GM23338 (cell line): ENCODE data around the gene NEIL3. TPM values are rescaled to one million over a fixed set of nuclear protein-coding genes. Genes with fewer than 3 reads are reported as not detected.

Source experiments
- ATAC-seq: fragments of 200-7000 bp; cut with Tn5 transposase; 3 replicates; pipeline ENCODE4 v1.9.1; 2020
- DNase-seq: peaks from one replicate; pipeline ENCODE4 v3.0.0-alpha.2; 2015; ENCODE audit warnings: low spot score
- H2AFZ ChIP-seq: fragments of 200-600 bp; sonication (generic); 2 replicates; pipeline ENCODE4 v1.8.0; 2016; ENCODE audit warnings: antibody characterized with exemption, mild to moderate bottlenecking, moderate library complexity
- H3F3A ChIP-seq: fragments of 200-600 bp; sonication (generic); replicated peaks from 2 replicates; pipeline ENCODE4 v1.8.0; 2017; ENCODE audit warnings: antibody characterized with exemption, mixed run types, low read depth
- H3K27ac ChIP-seq: fragments of 200-600 bp; sonication (generic); 2 replicates; pipeline ENCODE4 v1.6.1; 2016; ENCODE audit warnings: low read depth
- H3K27me3 ChIP-seq: fragments of 200-600 bp; sonication (generic); 2 replicates; pipeline ENCODE4 v1.8.0; 2016; ENCODE audit warnings: mild to moderate bottlenecking, mixed run types, moderate library complexity; ENCODE audit not compliant: insufficient read depth
- H3K36me3 ChIP-seq: fragments of 200-600 bp; sonication (generic); 2 replicates; pipeline ENCODE4 v1.8.0; 2016; ENCODE audit warnings: mild to moderate bottlenecking; ENCODE audit not compliant: insufficient read depth
- H3K4me1 ChIP-seq: fragments of 200-600 bp; sonication (generic); 2 replicates; pipeline ENCODE4 v1.8.0; 2016; ENCODE audit warnings: mild to moderate bottlenecking, moderate library complexity; ENCODE audit not compliant: insufficient read depth
- H3K4me2 ChIP-seq: fragments of 200-600 bp; sonication (generic); 2 replicates; pipeline ENCODE4 v1.7.1; 2017; ENCODE audit warnings: mixed run types
- H3K4me3 ChIP-seq: fragments of 200-600 bp; sonication (generic); 2 replicates; pipeline ENCODE4 v1.6.1; 2016; ENCODE audit warnings: mixed run types
- H3K79me2 ChIP-seq: fragments of 200-600 bp; sonication (generic); replicated peaks from 2 replicates; pipeline ENCODE4 v1.8.0; 2017; ENCODE audit warnings: mild to moderate bottlenecking; ENCODE audit not compliant: insufficient read depth
- H3K9me2 ChIP-seq: fragments of 200-600 bp; sonication (generic); 2 replicates; pipeline ENCODE4 v1.8.0; 2017; ENCODE audit not compliant: insufficient read depth
- H4K20me1 ChIP-seq: fragments of 200-600 bp; sonication (generic); replicated peaks from 2 replicates; pipeline ENCODE4 v1.8.0; 2017; ENCODE audit warnings: mild to moderate bottlenecking; ENCODE audit not compliant: insufficient read depth
- H3K27ac Mint-ChIP-seq: 2 replicates; pipeline ENCODE4 v1.8.0; 2020; ENCODE audit warnings: inconsistent platforms, mild to moderate bottlenecking, moderate library complexity, mixed read lengths
- H3K27me3 Mint-ChIP-seq: 3 replicates; pipeline ENCODE4 v1.8.0; 2022; ENCODE audit warnings: low read depth, mild to moderate bottlenecking, moderate library complexity, mixed read lengths, inconsistent platforms; ENCODE audit not compliant: insufficient read depth, poor library complexity
- H3K36me3 Mint-ChIP-seq: 3 replicates; pipeline ENCODE4 v1.8.0; 2021; ENCODE audit warnings: low read depth, mild to moderate bottlenecking, inconsistent platforms, moderate library complexity, mixed read lengths
- H3K4me1 Mint-ChIP-seq: 3 replicates; pipeline ENCODE4 v1.8.0; 2020; ENCODE audit warnings: mild to moderate bottlenecking, inconsistent platforms, mixed read lengths
- H3K4me3 Mint-ChIP-seq: 3 replicates; pipeline ENCODE4 v1.8.0; 2021; ENCODE audit warnings: moderate library complexity, mild to moderate bottlenecking, inconsistent platforms, mixed read lengths
- H3K9me3 Mint-ChIP-seq: 3 replicates; pipeline ENCODE4 v1.8.0; 2020; ENCODE audit warnings: moderate library complexity, mild to moderate bottlenecking, inconsistent platforms, mixed read lengths
- CREB1 ChIP-seq: fragments of 250-450 bp; sonication (Bioruptor Pico); IDR thresholded peaks from 2 replicates; pipeline ENCODE4 v1.5.0; 2020; ENCODE audit warnings: low read depth, mild to moderate bottlenecking, moderate library complexity
- EZH2 ChIP-seq: fragments of 200-600 bp; sonication (generic); IDR thresholded peaks from one replicate; pipeline ENCODE4 v1.8.0; 2017; ENCODE audit warnings: antibody characterized with exemption, mild to moderate bottlenecking, low read depth; ENCODE audit not compliant: unreplicated experiment
- EZH2phosphoT487 ChIP-seq: fragments of 200-600 bp; sonication (generic); IDR thresholded peaks from one replicate; pipeline ENCODE4 v1.8.1; 2018; ENCODE audit warnings: antibody characterized with exemption; ENCODE audit not compliant: unreplicated experiment
- JUNB ChIP-seq: IDR thresholded peaks from one replicate; pipeline ENCODE4 v1.6.1; 2016; ENCODE audit warnings: antibody characterized with exemption; ENCODE audit not compliant: unreplicated experiment
- NANOG ChIP-seq: IDR thresholded peaks from 2 replicates; pipeline ENCODE4 v1.6.1; 2016; ENCODE audit warnings: antibody characterized with exemption, borderline replicate concordance
- STAT1 ChIP-seq: IDR thresholded peaks from one replicate; pipeline ENCODE4 v1.6.1; 2016; ENCODE audit warnings: antibody characterized with exemption; ENCODE audit not compliant: unreplicated experiment
- ZNF114 ChIP-seq: fragments of 250-450 bp; sonication (Bioruptor Pico); IDR thresholded peaks from 2 replicates; pipeline ENCODE4 v1.5.0; 2020; ENCODE audit warnings: mild to moderate bottlenecking, moderate library complexity
- ZNF331 ChIP-seq: fragments of 250-450 bp; sonication (Bioruptor Pico); IDR thresholded peaks from 2 replicates; pipeline ENCODE4 v1.5.0; 2020; ENCODE audit warnings: low read depth, mild to moderate bottlenecking, moderate library complexity
- polyA plus RNA-seq: library from polyadenylated mRNA; unstranded; fragments of >200 nt; fragmentation: Nextera tagmentation; extraction: Ambion mirVana; gene quantifications from 2 replicates; pipeline ENCODE4 v1.2.1, GENCODE V29; 2016
- total RNA-seq: library from RNA; depleted of rRNA; stranded (reverse); fragments of >200 nt; shearing (Covaris generic); gene quantifications from 2 replicates; pipeline ENCODE4 v1.2.3, GENCODE V29; 2014
- TF ChIP-seq, protein P1 (sequence below): IDR thresholded peaks from one replicate; pipeline ENCODE4 v1.6.1; 2018; ENCODE audit warnings: antibody characterized with exemption; ENCODE audit not compliant: unreplicated experiment
- TF ChIP-seq, protein P2 (sequence below), 2 experiments: fragments of 200-600 bp in 1 of 2; sonication (generic) in 1 of 2; conservative IDR thresholded peaks; 2 replicates each; pipeline versions ENCODE4 v1.5.1 to v1.6.1; 2016 to 2017; ENCODE audit warnings: antibody characterized with exemption in 2 of 2, low read depth in 2 of 2, mild to moderate bottlenecking in 2 of 2, moderate library complexity in 1 of 2
- TF ChIP-seq, protein P3 (sequence below): IDR thresholded peaks from 2 replicates; pipeline ENCODE4 v1.6.1; 2016; ENCODE audit warnings: antibody characterized with exemption

Gene NEIL3
- total and polyA plus RNA-seq, 2 experiments from 2014 or later: 11.8 to 15.4 TPM

- H3K36me3 Mint-ChIP-seq: no peaks in the 10 kb centered on the region; the same call in 2 of the 3 replicates
- no peak overlapping the region for H2AFZ ChIP-seq
- no peak overlapping the region for H3K27ac ChIP-seq
- H3K27ac Mint-ChIP-seq: no peak overlapping the region
- TF ChIP-seq, protein P1, sequence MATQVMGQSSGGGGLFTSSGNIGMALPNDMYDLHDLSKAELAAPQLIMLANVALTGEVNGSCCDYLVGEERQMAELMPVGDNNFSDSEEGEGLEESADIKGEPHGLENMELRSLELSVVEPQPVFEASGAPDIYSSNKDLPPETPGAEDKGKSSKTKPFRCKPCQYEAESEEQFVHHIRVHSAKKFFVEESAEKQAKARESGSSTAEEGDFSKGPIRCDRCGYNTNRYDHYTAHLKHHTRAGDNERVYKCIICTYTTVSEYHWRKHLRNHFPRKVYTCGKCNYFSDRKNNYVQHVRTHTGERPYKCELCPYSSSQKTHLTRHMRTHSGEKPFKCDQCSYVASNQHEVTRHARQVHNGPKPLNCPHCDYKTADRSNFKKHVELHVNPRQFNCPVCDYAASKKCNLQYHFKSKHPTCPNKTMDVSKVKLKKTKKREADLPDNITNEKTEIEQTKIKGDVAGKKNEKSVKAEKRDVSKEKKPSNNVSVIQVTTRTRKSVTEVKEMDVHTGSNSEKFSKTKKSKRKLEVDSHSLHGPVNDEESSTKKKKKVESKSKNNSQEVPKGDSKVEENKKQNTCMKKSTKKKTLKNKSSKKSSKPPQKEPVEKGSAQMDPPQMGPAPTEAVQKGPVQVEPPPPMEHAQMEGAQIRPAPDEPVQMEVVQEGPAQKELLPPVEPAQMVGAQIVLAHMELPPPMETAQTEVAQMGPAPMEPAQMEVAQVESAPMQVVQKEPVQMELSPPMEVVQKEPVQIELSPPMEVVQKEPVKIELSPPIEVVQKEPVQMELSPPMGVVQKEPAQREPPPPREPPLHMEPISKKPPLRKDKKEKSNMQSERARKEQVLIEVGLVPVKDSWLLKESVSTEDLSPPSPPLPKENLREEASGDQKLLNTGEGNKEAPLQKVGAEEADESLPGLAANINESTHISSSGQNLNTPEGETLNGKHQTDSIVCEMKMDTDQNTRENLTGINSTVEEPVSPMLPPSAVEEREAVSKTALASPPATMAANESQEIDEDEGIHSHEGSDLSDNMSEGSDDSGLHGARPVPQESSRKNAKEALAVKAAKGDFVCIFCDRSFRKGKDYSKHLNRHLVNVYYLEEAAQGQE: no peak
- no peak for TF ChIP-seq NANOG
- no peaks in the 10 kb centered on the region for H3K79me2 ChIP-seq
- no peaks in the 10 kb centered on the region for H3K9me3 Mint-ChIP-seq
- H3K4me3 ChIP-seq: no peak overlapping the region
- H3K4me1 Mint-ChIP-seq: no peaks in the 10 kb centered on the region
- H4K20me1 ChIP-seq: no peaks in the 10 kb centered on the region
- no peaks in the 10 kb centered on the region for H3K27me3 Mint-ChIP-seq
- H3K4me3 Mint-ChIP-seq: no peak overlapping the region
- H3K9me2 ChIP-seq: no peaks in the 10 kb centered on the region
- peaks cover under 1% of the 10 kb centered on the region; the same call in 1 of the 2 replicates for H3K4me1 ChIP-seq
- DNase-seq (no peak), ATAC-seq (no peak)
- H3K27me3 ChIP-seq: no peaks in the 10 kb centered on the region
- H3F3A ChIP-seq: no peaks in the 10 kb centered on the region
- no peaks in the 10 kb centered on the region for H3K36me3 ChIP-seq
- no peak overlapping the region for H3K4me2 ChIP-seq
Measured at GRCh38 chr4:177396352-177396751, 86.7 kb downstream of the NEIL3 start.

- DNase-seq: no peak
- no peak overlapping the region for H3K27ac ChIP-seq
- Mint-ChIP-seq H3K36me3 (no peaks in the 10 kb centered on the region; the same call in 2 of the 3 replicates), H3K9me3 (no peaks in the 10 kb centered on the region; the same call in 2 of the 3 replicates), H3K27me3 (no peaks in the 10 kb centered on the region), H3K4me1 (peaks cover 17% of the 10 kb centered on the region), H3K27ac (no peak overlapping the region), H3K4me3 (no peak overlapping the region)
- peak overlapping the region; percentile 10; the same call in 1 of the 2 replicates for H2AFZ ChIP-seq
- H3F3A ChIP-seq: no peaks in the 10 kb centered on the region
- no peak for ATAC-seq
- no peak overlapping the region for H3K4me2 ChIP-seq
- H4K20me1 ChIP-seq: no peaks in the 10 kb centered on the region
- H3K4me3 ChIP-seq: no peak overlapping the region
- no peaks in the 10 kb centered on the region for H3K27me3 ChIP-seq
- H3K79me2 ChIP-seq: no peaks in the 10 kb centered on the region
- no peaks in the 10 kb centered on the region for H3K36me3 ChIP-seq
- H3K4me1 ChIP-seq: peaks cover 14% of the 10 kb centered on the region; the same call in 1 of the 2 replicates
- H3K9me2 ChIP-seq: no peaks in the 10 kb centered on the region
- TF ChIP-seq, protein P2, sequence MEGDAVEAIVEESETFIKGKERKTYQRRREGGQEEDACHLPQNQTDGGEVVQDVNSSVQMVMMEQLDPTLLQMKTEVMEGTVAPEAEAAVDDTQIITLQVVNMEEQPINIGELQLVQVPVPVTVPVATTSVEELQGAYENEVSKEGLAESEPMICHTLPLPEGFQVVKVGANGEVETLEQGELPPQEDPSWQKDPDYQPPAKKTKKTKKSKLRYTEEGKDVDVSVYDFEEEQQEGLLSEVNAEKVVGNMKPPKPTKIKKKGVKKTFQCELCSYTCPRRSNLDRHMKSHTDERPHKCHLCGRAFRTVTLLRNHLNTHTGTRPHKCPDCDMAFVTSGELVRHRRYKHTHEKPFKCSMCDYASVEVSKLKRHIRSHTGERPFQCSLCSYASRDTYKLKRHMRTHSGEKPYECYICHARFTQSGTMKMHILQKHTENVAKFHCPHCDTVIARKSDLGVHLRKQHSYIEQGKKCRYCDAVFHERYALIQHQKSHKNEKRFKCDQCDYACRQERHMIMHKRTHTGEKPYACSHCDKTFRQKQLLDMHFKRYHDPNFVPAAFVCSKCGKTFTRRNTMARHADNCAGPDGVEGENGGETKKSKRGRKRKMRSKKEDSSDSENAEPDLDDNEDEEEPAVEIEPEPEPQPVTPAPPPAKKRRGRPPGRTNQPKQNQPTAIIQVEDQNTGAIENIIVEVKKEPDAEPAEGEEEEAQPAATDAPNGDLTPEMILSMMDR (conservative IDR thresholded peaks at IDR 0.05; ENCODE audit: low read depth in 2 of 2): no peak
- TF ChIP-seq ZNF331 (no peak), ZNF114 (CRISPR knock-in tag) (no peak), CREB1 (no peak), STAT1 (no peak), EZH2phosphoT487 (no peak), JUNB (no peak), NANOG (no peak), EZH2 (no peak)
- TF ChIP-seq, protein P1: no peak
- TF ChIP-seq, protein P3, sequence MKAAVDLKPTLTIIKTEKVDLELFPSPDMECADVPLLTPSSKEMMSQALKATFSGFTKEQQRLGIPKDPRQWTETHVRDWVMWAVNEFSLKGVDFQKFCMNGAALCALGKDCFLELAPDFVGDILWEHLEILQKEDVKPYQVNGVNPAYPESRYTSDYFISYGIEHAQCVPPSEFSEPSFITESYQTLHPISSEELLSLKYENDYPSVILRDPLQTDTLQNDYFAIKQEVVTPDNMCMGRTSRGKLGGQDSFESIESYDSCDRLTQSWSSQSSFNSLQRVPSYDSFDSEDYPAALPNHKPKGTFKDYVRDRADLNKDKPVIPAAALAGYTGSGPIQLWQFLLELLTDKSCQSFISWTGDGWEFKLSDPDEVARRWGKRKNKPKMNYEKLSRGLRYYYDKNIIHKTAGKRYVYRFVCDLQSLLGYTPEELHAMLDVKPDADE: no peak
Measured at GRCh38 chr4:177400030-177400429, 90.4 kb downstream of the NEIL3 start.
